Activated CD8-positive, alpha-beta memory T cell treated with anti-CD3 and anti-CD28 coated beads, Interleukin-2, amount 50 U/mL, for 1 hour (primary cell): ENCODE data around the gene SECTM1.
"Not testable (repeated sequence)": the region's sequence is repeated elsewhere in the genome, so short reads cannot be mapped to it uniquely, and the experiment has no call there.

Experiments
- DNase-seq: peaks from one replicate; pipeline ENCODE4 v3.0.0-alpha.2; 2020; ENCODE audit errors: extremely low read depth

Gene SECTM1

DNA sequence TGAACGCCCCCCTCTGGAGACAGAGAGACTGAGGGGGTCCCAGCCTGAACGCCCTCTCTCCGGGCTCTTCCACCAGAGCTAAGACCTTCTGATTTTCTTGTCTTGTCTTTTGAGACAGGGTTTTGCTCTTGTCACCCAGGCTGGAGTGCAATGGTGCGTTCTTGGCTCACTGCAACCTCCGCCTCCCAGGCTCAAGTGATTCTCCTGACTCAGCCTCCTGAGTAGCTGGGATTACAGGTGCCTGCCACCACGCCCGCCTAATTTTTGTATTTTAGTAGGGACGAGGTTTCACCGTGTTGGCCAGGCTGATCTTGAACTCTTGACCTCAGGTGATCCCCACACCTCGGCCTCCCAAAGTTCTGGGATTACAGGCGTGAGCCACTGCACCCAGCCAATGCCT, 14.4 kb upstream of the SECTM1 start:
- not testable (repeated sequence) for DNase-seq

DNA sequence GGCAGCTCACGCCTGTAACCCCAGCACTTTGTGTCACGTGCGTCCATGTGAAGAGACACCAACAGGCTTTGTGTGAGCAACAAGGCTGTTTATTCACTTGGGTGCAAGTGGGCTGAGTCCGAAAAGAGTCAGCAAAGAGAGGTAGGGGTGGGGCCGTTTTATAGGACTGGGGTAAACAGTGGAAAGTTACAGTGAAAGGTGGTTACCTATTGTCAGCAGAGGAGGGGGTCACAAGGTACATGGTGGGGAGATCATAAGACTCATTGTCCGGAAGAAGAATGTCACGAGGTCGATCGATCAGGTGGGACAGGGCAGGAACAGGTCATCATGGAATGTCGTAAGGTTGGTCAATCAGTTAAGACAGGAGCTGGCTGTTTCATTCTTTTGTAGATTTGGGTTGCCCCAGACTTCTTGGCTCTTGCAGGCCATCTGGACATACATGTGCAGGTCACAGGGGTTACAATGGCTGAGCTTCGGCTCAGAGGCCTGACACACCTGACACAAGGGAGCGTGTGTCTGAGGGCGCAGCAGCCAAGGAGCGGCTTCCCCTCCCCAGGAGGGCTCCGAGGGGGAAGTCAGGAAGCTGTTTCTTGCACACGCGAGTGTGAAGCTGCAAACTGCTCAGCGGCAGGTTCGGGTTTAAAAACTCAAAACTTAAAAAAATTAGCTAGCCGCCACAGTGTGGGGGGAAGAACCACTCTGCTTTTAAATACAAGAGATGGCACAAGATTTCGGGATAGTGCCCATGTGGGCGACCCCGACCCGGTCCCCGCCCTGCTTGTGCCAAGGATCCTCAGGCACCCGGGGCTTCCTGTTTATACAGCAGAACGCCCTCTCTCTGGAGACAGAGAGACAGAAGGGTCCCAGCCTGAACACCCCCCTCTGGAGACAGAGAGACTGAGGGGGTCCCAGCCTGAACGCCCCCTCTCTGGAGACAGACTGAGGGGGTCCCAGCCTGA, 13.1 kb upstream of the SECTM1 start:
- no peak for DNase-seq

DNA sequence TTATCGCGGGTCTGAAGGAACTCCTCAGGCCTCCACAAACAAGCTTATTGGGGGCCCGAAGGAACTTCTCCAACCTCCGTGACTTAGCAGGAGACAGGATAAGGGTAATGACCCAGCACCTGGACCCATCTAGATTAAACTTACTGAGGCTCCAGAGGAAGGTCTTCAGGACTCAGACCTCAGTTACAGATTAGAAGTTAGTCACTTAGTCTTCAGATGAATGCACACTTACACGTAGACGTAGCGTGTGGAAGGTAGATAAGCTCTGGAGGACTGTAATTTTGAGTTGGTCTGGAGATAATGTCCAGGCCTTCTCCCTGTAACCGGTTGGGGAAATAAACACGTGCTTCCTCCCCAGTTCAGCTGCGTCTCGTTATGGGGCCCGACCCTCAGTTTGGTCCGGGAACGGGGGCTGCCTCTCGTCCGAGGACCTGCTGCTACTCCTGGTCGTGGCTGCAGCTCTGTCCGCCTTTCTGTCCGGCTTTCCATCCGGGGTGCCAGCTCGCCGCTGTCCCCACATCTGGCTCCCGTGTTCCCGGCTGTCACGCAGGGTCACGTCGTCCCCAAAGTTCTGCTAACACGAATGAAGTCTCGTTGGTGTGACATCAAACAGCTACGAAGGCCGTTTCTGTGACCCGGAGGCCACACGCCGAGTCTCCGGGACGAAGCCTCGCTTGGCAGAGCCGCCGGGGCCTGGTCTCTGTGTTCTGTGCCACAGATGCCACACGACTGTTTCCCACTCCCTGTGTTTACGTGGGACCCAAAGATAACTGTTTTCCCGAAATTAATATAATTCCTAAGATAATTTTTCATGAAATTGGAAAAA, 11.8 kb upstream of the SECTM1 start:
- DNase-seq, result no peak

DNA sequence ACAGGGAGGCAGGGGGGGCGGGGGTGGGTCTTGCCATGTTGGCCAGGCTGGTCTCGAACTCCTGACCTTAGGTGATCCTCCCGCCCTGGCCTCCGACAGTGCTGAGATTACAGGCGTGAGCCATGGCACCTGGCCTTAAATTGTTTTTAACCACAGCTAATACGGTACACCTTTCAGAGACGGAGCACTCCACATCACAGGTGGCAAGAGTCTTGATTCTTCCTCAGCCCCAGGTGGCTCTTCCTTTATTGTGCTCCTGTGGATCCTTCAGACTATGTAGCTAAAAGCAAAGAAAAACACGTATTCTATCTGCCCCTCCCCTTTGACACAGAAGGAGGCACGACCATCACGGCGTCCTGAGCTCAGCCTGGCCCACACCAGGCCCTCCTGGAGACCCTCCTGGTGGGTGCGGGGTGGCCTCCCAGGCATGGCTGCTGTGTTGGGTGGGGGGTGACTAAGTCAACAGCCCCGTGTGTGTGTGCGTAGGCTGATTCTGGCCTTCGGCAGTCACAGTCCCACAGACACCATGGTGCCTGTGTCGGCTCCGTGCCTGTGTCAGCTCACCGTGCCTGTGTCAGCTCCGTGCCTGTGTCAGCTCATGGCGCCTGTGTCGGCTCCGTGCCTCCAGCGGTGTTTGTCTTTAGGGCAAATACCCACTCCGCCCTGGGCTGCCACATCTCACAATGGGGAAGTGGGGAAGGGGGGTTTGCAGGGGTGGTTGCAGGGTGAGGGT, 10.8 kb upstream of the SECTM1 start:
- no peak for DNase-seq

DNA sequence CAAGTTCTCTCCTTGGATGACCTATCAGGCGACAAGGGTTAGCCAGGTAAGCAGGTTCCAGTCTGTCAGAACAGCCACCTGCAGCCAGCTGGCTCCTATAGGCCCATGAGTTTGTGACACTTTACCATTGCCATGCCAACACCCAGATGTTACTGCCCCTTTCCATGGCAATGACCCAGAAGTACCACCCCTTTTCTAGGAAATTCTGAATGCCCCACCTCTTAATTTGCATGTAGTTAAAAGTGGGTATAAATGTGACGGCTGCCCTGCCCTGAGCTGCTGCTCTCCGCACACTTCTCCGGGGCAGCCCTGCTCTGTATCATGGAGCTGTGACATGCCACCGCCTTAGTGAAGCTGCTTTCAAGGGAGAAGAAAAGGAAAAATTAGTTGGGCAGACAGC, 10.0 kb upstream of the SECTM1 start:
- no peak for DNase-seq

DNA sequence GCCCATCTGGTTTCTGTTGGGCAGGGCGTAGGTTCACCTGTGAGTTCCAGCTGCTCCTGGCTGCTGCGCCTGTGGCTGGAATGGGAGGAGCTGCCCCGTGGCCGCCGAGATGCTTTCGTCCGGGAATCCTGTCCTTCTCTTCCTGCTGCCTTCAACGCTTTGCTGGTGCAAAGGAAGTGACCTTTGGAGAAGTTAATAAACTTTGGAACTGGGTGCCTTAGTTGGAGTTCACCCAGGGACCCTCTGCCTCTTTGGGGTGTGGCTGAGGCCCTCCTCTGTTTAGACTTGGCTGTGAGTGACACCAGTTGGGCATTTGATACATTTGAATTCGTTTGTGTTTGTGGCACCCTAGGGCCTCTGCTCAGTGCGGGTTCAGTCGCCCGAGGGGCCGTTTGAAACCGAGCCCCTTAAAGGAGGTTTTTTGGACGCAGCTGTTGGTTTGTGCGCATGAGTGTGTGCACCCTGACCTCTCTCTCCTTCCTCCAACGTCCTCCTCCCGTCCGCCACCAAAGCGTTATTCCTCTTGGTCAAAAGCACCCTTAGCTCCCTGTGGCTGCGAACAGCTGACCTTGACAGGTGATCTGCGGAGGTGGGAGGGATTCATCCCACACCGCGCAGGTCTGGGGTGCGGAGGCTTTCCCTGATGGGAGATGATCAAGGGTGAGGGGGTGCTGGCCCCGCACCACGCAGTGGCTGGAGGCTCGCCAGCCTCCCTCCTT, 9.0 kb upstream of the SECTM1 start:
- no peak for DNase-seq

DNA sequence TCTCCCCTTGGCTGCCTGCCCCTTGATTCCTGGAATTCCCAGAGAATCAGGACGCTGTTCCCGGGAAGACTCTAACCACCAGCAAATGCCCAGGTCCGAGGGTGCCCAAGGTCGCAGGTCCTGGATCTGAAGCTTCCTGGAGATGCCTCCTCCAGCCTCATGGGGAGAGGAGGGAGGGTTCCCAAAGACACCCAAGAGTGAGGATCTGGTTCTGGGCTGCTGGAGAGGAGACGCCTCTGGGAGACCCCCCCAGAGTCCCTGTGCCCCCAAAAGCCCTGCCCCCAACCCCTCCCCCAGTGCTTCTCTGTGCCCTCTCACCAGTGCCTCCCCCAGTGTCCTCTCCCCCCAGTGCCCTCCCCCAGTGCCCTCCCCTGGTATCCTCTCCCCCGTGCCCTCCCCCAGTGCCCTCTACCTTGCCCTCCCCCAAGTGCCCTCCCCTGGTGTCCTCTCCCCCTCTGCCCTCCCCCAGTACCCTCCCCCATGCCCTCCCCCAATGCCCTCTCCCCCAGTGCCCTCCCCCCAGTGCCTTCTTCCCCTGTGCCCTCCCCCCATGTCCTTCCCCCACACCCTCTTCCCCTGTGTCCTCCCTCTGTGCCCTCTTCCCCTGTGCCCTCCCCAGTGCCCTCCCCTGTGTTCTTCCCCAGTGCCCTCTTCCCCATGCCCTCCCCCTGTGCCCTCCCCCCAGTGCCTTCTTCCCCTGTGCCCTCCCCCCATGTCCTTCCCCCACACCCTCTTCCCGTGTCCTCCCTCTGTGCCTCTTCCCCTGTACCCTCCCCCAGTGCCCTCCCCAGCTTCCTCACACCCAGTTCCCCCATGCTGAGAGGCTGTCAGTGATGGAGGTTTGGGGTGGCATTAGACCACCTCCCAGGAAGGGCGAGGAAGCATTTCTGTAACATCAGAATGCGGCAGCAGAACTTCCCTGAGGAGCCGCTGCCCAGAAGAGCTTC, 6.3 kb upstream of the SECTM1 start:
- no peak for DNase-seq

DNA sequence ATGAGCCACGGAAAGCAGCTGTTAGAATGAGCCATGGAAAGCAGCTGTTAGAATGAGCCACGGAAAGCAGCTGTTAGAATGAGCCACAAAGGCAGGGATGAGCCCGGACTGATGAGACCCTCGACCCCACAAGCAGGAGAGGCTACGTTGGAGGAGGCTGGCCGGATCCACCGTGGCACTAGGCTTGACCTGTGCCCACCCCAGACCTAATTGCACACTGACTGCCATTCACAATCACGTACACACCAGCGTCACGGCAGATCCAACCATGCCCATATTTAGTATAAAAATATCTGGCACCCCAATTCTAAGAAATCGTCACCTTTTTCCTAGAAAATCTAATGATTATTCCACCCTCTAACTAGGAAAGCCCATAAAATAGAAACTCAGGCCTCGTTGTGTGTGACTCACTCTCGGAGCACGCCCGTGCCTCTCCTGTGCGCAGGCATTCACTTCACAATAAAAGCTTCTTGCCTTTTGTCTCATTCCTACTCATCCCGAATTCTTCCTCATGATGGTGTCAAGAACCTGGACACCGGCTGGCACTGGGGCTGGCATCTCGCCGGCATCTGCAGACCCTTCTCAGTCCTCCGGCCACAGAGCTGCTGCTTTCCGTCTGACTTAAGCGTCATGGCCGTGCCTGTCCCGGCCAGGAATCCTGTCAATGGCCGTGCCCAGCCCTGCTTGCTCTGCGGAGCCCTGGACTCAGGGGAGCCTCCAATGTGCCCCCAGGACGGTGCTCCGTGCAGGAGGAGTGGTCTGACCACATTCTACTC, 5.5 kb upstream of the SECTM1 start:
- no peak for DNase-seq

DNA sequence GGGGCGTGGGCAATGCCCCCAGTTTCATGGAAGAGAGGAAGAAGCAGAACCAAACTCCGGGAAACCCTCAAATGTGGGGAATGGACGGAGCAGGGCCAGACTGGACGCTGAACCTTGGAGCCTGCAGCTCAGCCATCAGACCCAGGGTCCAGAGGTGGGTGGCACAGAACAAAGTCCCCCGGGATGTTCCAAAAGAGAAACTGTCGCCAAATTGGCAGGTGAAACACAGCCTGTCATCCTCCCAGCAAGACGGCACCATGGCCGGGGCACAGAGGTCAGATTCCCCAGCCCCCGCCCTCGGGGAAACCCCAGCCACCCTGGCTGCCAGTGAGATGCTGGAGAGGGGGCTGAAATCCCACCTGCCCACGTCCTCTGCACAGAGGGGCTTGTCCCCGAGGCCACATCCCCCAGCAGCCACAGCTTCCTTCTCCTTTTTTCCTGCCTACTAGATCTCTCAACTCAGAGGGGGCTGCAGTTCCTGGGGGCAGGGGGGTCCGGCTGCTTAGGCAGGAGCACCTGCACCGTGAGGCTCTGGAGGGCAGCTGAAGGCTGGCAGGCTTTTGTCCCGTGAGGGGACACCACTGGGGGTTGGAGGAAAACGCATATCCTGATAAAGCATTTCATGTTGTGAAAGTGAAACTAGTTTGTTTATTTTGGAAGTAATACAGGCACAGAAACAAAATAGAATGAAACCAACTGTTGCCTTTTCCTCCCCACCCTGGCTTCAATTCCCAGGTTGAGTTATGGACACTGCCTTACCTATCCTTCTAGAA, 1.2 kb upstream of the SECTM1 start:
- no peak for DNase-seq

DNA sequence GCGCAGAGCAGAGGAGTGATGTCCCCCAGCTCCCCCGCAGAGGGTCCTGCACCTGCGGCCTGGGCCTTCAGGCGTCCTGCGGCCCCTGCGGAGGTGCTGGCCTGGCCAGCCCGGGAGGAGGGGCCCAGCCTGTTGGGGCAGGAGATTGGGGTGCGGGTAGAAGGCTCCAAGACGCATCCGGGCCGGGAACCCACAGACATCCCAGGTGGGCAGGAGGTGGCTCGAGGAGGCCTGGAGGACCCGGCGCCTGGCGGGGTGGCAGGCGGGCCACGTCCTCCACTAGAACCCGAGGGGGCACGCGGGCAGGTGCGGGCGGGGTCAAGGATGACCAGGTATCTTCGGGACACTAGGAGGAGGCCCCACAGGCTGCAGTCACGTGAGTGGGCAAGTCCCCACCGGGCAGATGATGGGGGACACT, 647 bp upstream of the SECTM1 start:
- no peak for DNase-seq

DNA sequence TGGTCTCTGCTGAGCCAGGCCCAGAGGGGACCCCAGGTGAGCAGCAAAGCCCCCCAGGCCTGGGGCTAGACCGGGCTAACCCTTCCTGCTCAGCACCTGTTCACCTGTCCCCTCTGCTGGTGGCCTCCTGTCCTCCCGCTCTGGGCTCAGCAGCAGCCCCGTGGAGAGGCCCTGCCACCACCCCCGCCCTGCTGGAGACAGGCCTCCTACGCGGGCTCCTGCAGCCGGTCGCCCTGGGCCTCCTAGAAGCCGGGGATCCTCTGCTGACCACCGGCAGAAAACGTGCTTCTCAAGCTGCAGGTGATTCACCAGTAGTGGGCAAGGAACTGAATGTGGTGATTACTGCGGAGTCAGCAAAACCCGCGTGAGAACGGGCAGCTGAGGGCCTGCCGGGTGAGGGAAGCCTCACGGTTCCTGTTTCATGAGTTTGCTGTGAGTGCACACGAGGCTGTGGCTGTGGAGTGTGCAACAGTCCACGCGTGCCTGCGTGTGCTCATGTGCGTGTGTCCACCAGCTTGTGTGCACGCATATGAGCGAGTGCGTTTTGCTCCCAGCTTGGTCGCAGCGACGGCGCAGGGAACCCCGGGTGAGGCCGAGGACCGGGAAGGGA, 792 bp downstream of the SECTM1 start:
- no peak for DNase-seq

DNA sequence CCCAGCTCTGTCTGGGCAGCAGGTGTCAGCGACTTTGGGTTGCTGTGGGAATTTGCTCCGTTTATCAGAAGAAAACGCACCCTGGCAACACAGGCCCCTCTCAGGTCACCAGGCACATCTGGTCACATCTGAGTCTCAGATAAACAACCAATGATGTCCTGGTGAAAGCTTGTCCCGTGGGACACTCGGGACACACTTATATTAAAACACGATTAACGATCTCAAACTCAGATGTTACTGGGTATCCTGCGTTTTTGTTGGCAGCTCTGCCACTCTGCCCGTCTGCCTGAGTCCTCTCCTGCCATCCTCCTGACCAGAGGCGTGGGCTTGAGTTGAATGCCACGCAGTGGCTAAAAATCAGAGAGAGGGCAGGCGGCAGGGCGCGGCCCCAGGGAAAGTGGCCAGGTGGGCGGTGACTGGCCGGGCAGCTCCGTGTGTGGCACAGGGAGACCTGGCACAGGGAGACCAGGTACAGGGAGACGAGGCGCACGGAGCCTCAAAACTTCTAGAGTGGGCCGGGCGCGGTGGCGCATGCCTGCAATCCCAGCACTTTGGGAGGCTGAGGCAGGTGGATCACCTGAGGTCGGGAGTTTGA, 2.1 kb downstream of the SECTM1 start:
- no peak for DNase-seq

DNA sequence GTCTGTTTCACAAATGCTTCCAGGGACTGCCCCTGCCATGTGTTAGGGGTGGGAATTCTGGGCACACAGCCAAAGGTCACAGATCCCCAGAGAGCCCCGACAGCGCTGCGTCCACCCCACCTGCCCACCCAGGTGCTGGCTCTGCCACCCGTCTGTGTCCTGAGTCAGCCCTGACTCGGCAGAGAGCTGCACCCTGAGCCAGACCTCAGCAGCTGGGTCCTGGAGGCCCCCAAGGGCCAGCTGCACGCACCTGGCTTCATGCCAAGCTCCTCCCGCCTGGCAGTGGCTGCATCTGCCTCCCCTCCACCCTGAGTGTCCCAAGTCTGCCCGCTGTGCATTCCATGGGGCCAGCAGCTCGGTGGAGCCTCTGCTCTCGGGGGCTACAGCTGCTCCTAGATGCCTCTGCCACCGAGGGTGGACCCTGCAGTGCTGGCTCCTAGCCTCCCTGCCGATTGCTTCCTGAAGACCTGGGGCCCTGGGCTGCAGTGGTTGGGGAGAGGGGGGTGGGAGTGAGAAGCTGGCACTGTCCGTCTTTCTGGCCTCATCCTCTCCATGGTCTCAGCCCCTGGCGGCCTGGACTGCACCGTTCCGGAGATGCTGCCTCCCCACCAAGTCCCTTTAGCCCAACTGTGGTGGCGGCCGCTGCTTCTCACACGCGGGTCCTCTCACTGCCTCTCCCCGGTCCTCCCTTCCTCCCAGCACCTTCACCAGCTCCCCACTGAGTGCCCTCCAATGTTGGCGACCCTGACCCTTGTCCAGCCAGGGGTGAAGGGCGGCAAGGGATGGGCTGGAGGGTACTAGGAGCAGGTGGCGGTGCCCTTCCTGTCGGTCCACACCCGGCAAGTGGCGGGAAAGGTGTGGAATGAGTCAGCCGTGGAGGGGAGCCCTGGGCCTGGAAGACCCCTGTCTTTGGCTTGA, 3.0 kb downstream of the SECTM1 start:
- DNase-seq, result no peak

DNA sequence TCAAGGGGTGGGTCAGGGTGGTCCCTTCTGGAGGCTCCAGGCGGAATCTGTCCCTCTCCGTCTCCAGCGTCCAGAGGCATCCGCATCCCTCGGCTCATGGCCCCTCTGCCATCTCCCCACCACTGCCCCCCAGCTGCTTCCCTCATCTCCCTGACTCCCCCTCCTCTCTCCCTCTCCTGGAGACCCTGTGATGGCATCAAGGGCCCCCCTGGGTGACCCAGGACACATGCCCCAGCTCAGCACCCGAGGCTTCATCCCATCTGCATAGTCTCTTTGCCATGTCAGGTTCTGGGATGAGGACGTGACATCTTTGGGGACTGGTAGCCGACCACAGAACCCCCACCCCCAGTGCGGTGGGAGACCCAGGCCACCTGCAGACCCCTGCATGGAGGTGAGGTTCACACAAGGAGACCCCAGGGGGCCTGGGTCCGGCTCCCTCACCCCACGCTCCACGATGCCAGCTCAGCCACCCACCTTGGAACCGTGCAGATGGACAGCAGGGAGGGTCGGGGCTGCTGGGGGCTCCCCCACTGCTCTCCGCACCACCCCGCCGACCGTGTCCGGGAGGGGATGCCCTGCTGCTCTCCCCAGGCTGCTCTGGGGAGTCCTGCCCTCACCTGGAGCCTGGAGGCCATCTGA, 3.8 kb downstream of the SECTM1 start:
- no peak for DNase-seq

DNA sequence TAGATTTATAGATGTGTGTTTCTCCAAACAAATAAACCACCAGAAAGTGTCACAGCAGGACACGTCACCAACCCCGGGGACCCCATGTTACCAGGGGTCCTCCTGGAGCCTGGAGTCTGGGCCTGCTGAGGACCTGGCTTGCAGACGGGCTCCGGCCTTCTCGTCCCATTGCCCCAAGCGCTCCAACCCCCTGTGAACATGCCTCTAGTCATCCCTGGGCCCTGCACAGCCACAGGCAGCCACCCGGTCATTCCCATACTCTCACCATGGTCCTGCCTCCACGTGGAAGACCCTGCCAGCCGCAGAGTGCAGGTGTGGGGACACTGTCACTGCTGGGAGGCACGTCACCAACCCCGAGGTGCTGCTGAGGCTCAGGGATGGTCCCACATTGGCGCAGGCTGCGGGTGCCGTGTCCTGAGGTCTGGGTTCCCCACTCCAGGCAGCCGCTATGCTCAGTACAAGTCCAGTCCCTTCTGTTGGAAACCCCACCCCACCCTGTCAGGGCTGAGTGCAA, 4.5 kb downstream of the SECTM1 start:
- no peak for DNase-seq
